Lower leg skin (tissue), 3 donors: Measurements from ENCODE around the gene FOXJ3.

Experiments used
- CTCF ChIP-seq, 3 donors: fragments of 450-650 bp; IDR thresholded peaks; one replicate each; pipeline ENCODE4 v1.5.1; 2016; ENCODE audit warnings: antibody characterized with exemption in 3 of 3, mild to moderate bottlenecking in 3 of 3, moderate library complexity in 2 of 3
- POLR2A ChIP-seq, 2 donors: fragments of 450-650 bp; IDR thresholded peaks; one replicate each; pipeline ENCODE4 v1.6.1; 2016 to 2017; ENCODE audit warnings: antibody characterized with exemption in 2 of 2, mild to moderate bottlenecking in 1 of 2, moderate library complexity in 1 of 2

DNA sequence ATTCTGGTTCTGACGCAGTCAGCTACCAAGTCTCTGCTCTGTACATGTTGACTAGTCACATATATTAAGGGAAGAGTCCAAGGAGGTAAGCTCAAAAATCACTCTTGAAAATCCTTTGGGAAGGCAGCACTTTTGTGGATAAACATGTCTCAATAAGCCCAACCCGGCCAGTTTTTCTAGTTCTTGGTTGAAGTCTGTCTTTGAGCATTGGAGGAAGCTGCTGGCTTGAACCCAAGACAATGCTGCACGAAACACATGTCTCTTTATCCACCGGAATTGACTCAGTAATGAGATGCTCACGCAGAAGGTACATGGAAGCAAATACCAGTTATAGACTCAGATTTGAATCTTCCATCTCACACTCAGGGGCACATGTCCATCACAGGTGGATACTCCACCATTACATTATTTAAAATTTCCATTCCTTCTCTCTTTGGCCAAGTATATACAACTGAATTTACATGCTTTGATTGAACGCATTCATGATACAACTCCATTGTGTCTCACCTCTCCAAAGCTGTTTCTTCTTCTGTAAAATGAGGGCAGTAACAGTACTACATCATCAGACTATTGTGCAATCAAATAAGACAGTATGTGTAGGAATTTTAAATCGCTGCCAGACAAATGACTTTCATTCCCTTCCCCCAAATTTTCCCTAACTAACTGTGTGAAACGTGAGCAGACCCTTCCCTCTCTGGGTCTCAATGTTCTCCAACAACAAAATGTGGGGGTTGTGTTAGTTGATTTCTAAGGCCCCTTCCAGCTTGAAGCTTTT is 160.9 kb downstream of the FOXJ3 start:
- TF ChIP-seq CTCF (IDR thresholded peaks at IDR 0.05): no peak
- TF ChIP-seq POLR2A (IDR thresholded peaks at IDR 0.05): no peak
